Mucosa of gallbladder (tissue), 1 donor: ENCODE data around the gene TACC3. TPM values are rescaled to one million over a fixed set of nuclear protein-coding genes. Genes with fewer than 3 reads are reported as not detected.

Experiments used
- DNase-seq: peaks from one replicate; pipeline ENCODE4 v3.0.0-alpha.2; 2020; ENCODE audit warnings: low spot score
- total RNA-seq: library from RNA; stranded (reverse); gene quantifications from one replicate; pipeline ENCODE4 v1.2.1, GENCODE V29; 2021
- donor health status: DM: no; HTN: no; CAD: no.

Gene TACC3
- total RNA-seq, 1 donor from 2014 or later, result 16.2 TPM

DNA sequence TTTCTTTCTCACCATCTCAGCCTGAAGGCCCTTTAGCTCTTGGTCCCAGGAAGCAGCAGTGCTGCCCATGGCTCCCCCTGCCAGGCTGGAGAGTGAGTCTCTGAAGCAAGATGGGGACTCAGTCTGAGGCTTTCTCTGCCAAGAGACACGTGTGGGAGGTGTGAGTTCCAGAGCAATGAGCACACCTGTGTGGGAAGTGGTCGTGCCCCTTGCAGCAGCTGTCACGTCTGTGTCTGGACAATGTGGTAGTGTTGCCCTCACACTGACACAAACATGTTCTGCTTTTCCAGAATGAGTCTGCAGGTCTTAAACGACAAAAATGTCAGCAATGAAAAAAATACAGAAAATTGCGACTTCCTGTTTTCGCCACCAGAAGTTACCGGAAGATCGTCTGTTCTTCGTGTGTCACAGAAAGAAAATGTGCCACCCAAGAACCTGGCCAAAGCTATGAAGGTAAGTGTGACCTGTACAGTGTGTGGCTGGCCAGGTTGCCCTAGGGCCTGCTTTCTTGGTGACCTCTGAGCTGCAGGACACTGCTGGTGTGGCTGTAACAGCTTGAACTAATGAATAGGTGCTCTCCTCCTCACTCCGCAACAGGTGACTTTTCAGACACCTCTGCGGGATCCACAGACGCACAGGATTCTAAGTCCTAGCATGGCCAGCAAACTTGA lies 1.9 kb downstream of the TACC3 start:
- DNase-seq, result no peak

GRCh38 chr4:1725521-1725920 lies 4.2 kb downstream of the TACC3 start:
- DNase-seq, result no peak

GRCh38 chr4:1726146-1726934 lies 5.0 kb downstream of the TACC3 start:
- DNase-seq, result peak; percentile 93

DNA sequence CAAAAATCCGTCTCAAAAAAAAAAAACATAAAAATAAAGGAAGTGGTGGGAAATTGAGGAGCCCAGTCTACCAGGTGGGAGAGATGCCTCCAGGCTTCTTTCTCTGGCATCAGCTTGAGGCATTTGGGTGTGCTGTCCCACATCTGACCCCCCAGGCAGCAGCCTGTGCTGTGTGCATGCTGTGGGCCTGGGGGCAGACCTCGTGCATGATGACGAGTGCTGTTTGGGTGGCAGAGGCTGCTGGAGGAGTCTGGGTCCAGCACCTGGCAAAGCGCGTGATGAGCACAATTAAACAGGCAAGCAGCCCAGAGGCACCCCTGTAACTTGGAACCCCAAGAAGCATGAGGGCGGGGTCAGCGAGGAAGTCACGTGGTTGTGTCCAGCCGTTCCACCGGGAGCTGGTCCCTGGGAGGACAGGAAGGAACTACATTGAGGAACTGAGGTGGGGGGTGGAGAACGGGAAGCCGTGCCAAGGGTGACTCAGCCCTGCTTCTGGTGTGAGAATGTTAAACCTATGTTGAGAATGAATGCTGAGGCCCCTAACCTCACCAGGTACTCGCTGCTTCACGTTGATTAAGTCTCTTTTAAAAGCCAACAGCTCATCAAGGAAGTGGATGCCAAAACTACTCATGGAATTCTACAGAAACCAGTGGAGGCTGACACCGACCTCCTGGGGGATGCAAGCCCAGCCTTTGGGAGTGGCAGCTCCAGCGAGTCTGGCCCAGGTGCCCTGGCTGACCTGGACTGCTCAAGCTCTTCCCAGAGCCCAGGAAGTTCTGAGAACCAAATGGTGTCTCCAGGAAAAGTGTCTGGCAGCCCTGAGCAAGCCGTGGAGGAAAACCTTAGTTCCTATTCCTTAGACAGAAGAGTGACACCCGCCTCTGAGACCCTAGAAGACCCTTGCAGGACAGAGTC lies 6.1 kb downstream of the TACC3 start:
- DNase-seq, result peak; percentile 76

- no peak for DNase-seq
Observed at GRCh38 chr4:1728061-1728980, 7.0 kb downstream of the TACC3 start.

- no peak for DNase-seq
Observed at GRCh38 chr4:1730532-1731135, 9.3 kb downstream of the TACC3 start.

GRCh38 chr4:1731180-1731579 lies 9.9 kb downstream of the TACC3 start:
- DNase-seq, result no peak

GRCh38 chr4:1732911-1733310 lies 11.6 kb downstream of the TACC3 start:
- no peak for DNase-seq

- no peak for DNase-seq
Observed at GRCh38 chr4:1735215-1735614, 13.9 kb downstream of the TACC3 start.

DNA sequence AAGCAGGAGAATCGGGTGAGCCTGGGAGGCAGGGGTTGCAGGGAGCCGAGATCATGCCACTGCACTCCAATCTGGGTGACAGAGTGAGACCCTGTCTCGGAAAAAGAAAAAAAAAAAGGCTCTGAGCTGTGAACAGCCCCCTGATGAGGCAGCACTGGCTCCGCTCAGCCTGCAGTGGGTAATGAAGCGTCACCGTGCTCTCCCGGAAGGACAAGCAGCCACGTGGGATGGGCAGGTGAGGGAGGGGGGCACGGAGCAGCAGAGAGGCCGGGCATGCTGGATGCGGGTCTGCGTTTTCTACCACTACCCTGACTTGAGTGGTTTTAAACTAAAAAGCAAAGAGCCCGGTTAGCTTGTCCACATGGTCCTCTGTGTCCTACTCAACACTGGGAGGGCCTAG lies 15.5 kb downstream of the TACC3 start:
- no peak for DNase-seq

DNA sequence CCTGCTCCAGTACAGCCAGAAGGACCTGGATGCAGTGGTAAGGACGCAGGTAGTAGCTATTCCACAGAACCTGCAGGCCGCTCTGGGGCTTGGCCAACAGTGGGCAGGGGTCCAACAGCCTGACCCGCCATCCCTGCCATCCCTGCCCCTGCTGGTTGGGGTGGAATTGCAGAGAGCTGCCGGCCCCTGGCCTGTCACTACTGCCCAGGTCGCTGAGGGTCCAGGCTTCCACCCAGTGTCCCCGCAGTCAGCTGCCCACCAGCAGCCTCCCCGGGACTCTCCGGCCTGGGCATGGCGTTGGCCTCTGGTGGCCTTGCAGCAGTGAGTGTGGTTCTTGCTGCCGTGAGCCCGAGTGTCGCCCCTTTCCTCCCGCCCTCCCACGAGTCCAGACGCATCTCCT lies 16.3 kb downstream of the TACC3 start:
- no peak for DNase-seq

- no peak for DNase-seq
Observed at GRCh38 chr4:1738410-1738809, 17.1 kb downstream of the TACC3 start.

GRCh38 chr4:1739358-1739757 lies 18.0 kb downstream of the TACC3 start:
- DNase-seq, result no peak

DNA sequence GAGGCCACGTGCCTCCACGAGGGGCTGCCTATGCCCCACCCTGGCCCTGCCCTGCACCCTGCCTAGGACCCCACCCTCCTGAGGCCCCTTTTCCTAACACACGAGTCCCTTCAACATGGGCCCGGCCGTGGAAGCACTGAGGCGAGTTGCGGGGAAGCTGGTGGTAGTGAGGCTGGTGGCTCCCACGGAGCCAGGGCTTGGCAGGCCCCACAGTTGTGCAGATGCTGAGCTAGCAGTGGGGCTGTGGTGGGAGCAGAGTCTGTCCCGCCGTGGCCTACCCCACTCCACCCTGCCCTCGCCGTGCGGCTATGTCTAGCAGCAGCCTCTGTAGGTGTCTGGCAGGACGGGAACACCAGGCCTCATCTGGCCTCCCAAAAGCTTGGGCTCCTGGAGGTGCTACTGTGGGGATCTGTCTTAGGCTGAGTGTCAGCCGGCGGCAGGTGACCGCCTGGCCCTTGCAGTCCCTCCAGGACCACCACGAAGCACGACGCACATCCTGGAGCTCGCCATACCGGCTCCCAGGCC lies 18.8 kb downstream of the TACC3 start:
- DNase-seq, result no peak

GRCh38 chr4:1741208-1741607 lies 19.9 kb downstream of the TACC3 start:
- DNase-seq, result no peak

DNA sequence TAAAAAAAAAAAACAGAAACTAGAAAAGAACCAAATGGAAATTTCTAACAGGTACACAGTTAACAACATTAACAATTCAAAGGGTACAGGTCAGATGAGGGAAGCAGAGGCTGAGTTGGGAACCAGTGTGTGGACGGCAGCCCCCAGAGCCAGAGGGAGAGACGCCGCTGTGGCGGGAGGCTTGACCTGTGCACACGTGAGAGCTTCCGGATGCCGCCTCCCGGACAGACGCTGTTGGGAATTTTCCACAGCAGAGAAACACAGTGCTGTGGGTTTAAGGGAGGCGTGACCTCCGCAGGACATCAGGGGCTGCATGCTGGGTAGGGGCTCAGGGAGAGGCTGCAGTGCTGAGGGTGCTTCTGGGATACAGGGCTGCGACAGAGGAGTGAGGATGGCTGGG lies 22.2 kb downstream of the TACC3 start:
- DNase-seq, result no peak

DNA sequence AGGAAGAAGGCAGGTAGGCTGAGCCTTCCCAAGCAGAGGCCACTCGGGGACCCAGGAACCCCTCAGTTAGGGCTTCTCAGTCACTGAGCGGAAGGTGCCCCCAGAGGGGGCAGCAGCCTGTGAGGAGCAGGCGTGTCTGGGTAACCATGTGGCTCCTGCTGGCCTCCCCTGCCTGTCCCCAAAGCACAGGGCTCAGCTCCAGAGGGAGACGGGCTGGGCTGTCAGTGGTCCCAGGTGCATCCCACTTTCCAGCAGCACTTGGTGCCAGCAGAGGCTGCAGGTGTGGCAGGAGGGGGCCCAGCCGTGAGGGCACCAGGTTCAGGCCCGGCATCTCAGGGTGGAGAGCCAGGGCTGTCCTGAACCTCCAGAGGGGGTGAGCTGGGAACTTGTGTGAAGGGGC lies 22.7 kb downstream of the TACC3 start:
- DNase-seq, result no peak

DNA sequence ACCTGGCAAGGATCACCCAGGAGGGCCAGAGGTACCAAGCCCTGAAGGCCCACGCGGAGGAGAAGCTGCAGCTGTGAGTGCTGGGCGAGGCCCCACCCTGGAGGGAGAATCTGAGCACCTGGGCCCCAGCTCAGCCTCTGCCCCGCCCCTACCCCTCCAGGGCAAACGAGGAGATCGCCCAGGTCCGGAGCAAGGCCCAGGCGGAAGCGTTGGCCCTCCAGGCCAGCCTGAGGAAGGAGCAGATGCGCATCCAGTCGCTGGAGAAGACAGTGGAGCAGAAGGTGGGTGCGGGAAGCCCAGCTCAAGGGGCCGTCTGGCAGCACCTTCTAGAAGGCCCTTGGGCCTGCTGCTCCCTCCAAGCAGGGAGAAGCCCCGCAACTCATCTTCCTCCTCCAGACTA lies 23.2 kb downstream of the TACC3 start:
- no peak for DNase-seq

- no peak for DNase-seq
Observed at GRCh38 chr4:1745165-1745564, 23.8 kb downstream of the TACC3 start.

DNA sequence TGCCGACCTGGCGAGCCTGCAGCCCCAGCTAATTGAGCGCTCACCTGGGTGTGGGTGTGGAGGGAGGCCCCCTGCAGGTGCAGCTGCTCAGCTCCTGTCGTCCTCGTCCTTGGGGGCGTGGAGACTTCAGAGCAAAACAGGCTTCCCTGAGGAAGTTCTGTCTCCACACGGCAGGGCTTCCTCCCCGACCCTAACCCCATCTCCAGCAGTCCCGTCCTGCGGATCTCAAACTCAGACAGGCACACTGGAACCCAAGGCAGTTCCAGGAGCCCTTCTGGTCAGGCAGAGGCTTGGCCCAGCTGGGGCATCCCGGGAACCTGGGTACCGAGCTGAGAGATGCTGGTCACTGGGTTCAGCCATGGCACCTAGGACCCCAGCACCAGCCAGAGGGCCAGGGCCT lies 24.4 kb downstream of the TACC3 start:
- no peak for DNase-seq

GRCh38 chr4:1746265-1746691 lies 25.0 kb downstream of the TACC3 start:
- peak; percentile 52 for DNase-seq
